B cell (primary cell): ENCODE measurements around the gene CASTOR1. TPM values are rescaled to one million over a fixed set of nuclear protein-coding genes. Genes with fewer than 3 reads are reported as not detected.

Experiments
- ATAC-seq: fragments of 200-7000 bp; cut with Tn5 transposase; one replicate; pipeline ENCODE4 v1.10.0; 2021; ENCODE audit warnings: low read depth, mild to moderate bottlenecking, moderate number of reproducible peaks, moderate library complexity
- CTCF ChIA-PET: fragments of 350-600 bp; sonication (Branson Sonifier 250); formaldehyde crosslinking; loops from one replicate; lab custom pipeline; 2021; ENCODE audit warnings: antibody characterized with exemption, inconsistent platforms; lab: Charles Lee
- POLR2A ChIA-PET: fragments of 350-600 bp; sonication (Branson Sonifier 250); formaldehyde crosslinking; loops from one replicate; lab custom pipeline; 2021; ENCODE audit warnings: antibody characterized with exemption; lab: Charles Lee
- DNase-seq: peaks from one replicate; pipeline ENCODE4 v3.0.0; 2013
- H2AFZ ChIP-seq: 2 replicates; pipeline ENCODE4 v1.6.1; 2012; ENCODE audit warnings: mild to moderate bottlenecking, low read depth, low read length; ENCODE audit not compliant: insufficient read depth, poor library complexity, severe bottlenecking
- H3K27ac ChIP-seq, 2 donors: 1 replicate in 1 of 2; 2 replicates in 1 of 2; pipeline ENCODE4 v1.5.1; 2012 to 2013; ENCODE audit warnings: low read length in 2 of 2, mild to moderate bottlenecking in 2 of 2, moderate library complexity in 1 of 2
- H3K27me3 ChIP-seq, 4 experiments: fragments of 200-600 bp in 1 of 4; sonication (generic) in 1 of 4; replicated peaks in 1 of 4; 1 replicate in 2 of 4; 2 replicates in 2 of 4; pipeline versions ENCODE4 v1.6.1 to v1.7.0; 2013 to 2016; ENCODE audit warnings: low read length in 3 of 4, mild to moderate bottlenecking in 2 of 4, mixed read lengths in 1 of 4, moderate library complexity in 1 of 4; ENCODE audit not compliant: insufficient read depth in 4 of 4, control insufficient read depth in 3 of 4; ENCODE audit errors: control extremely low read depth in 1 of 4
- H3K36me3 ChIP-seq, 2 experiments: replicated peaks in 1 of 2; 1 replicate in 1 of 2; 2 replicates in 1 of 2; pipeline versions ENCODE4 v1.6.1 to v1.7.1; 2013; ENCODE audit warnings: low read length in 1 of 2; ENCODE audit not compliant: insufficient read depth in 2 of 2, control insufficient read depth in 1 of 2; ENCODE audit errors: control extremely low read depth in 1 of 2, extremely low read depth in 1 of 2
- H3K4me1 ChIP-seq, 2 donors: fragments of 200-600 bp in 1 of 2; sonication (generic) in 1 of 2; 1 replicate in 1 of 2; 2 replicates in 1 of 2; pipeline versions ENCODE4 v1.5.1 to v1.6.1; 2013 to 2017; ENCODE audit warnings: low read length in 2 of 2; ENCODE audit not compliant: control insufficient read depth in 2 of 2, insufficient read depth in 2 of 2
- H3K4me2 ChIP-seq: replicated peaks from 2 replicates; pipeline ENCODE3; 2012; ENCODE audit warnings: mild to moderate bottlenecking, low read depth, low read length; ENCODE audit not compliant: poor library complexity, severe bottlenecking
- H3K4me3 ChIP-seq, 5 experiments: fragments of 200-600 bp in 1 of 5; sonication (generic) in 1 of 5; 1 replicate in 3 of 5; 2 replicates in 2 of 5; pipeline versions ENCODE4 v1.5.1 to v1.7.0; 2011 to 2016; ENCODE audit warnings: low read length in 4 of 5, mild to moderate bottlenecking in 4 of 5, low read depth in 2 of 5, control low read depth in 1 of 5, moderate library complexity in 1 of 5; ENCODE audit not compliant: insufficient read depth in 1 of 5; ENCODE audit errors: control extremely low read depth in 1 of 5, extremely low read depth in 1 of 5
- H3K79me2 ChIP-seq: fragments of 200-600 bp; sonication (generic); one replicate; pipeline ENCODE4 v1.6.0; 2016; ENCODE audit warnings: low read length; ENCODE audit not compliant: control insufficient read depth, insufficient read depth
- H3K9ac ChIP-seq: fragments of 200-600 bp; sonication (generic); 2 replicates; pipeline ENCODE4 v1.6.1; 2017; ENCODE audit warnings: mild to moderate bottlenecking, low read length, moderate library complexity
- H3K9me3 ChIP-seq, 3 donors: one replicate each; pipeline versions ENCODE4 v1.6.1 to v1.7.1; 2013; ENCODE audit warnings: low read length in 2 of 3; ENCODE audit not compliant: control insufficient read depth in 2 of 3, insufficient read depth in 1 of 3; ENCODE audit errors: control extremely low read depth in 1 of 3
- H4K20me1 ChIP-seq: 2 replicates; pipeline ENCODE4 v1.6.0; 2012; ENCODE audit warnings: mild to moderate bottlenecking, low read length; ENCODE audit not compliant: insufficient read depth, control insufficient read depth, poor library complexity, severe bottlenecking
- H3K27ac Mint-ChIP-seq: one replicate; pipeline ENCODE4 v1.8.0; 2021; ENCODE audit warnings: mixed read lengths
- H3K27me3 Mint-ChIP-seq: one replicate; pipeline ENCODE4 v1.8.0; 2021; ENCODE audit warnings: mixed read lengths
- H3K4me1 Mint-ChIP-seq: one replicate; pipeline ENCODE4 v1.8.0; 2021; ENCODE audit warnings: mixed read lengths
- H3K4me3 Mint-ChIP-seq: one replicate; pipeline ENCODE4 v1.8.0; 2021; ENCODE audit warnings: mixed read lengths
- H3K9me3 Mint-ChIP-seq: one replicate; pipeline ENCODE4 v1.8.0; 2022; ENCODE audit warnings: mixed read lengths; ENCODE audit not compliant: insufficient read depth
- EZH2 ChIP-seq: IDR thresholded peaks from 2 replicates; pipeline ENCODE4 v1.6.1; 2012; ENCODE audit warnings: borderline replicate concordance, low read depth, mild to moderate bottlenecking, moderate library complexity, low read length; ENCODE audit not compliant: insufficient read depth, poor library complexity, severe bottlenecking
- WGBS: methylation state at CpG from one replicate; pipeline ENCODE4 v1.1.5; 2013; ENCODE audit warnings: missing lambda C conversion rate; ENCODE audit not compliant: insufficient coverage; 5-methylcytosine and 5-hydroxymethylcytosine counted together
- intact Hi-C: fragments of 100-400 bp; cut with micrococcal nuclease; formaldehyde crosslinking; loops from one replicate; pipeline ENCODE4 v1.10.0; 2022
- polyA plus RNA-seq: library from polyadenylated mRNA; depleted of rRNA; stranded (reverse); fragments of >200 nt; gene quantifications from 2 replicates; pipeline ENCODE4 v1.2.3, GENCODE V29; 2012
- total RNA-seq, 2 donors: library from RNA; stranded (reverse); fragments of 120-200 nt in 1 of 2; gene quantifications; 1 replicate in 1 of 2; 2 replicates in 1 of 2; pipeline versions ENCODE4 v1.2.3 to v1.2.4, GENCODE V29; 2013 to 2022
- TF ChIP-seq, protein P1 (sequence below): fragments of 200-600 bp; IDR thresholded peaks from one replicate; pipeline ENCODE4 v1.8.0; 2022; ENCODE audit warnings: antibody characterized with exemption, mild to moderate bottlenecking

Gene CASTOR1
- total and polyA plus RNA-seq, 2 donors (not counting 1 experiment from before 2014, with no cell fraction given) = 16.3 to 18.4 TPM

DNA sequence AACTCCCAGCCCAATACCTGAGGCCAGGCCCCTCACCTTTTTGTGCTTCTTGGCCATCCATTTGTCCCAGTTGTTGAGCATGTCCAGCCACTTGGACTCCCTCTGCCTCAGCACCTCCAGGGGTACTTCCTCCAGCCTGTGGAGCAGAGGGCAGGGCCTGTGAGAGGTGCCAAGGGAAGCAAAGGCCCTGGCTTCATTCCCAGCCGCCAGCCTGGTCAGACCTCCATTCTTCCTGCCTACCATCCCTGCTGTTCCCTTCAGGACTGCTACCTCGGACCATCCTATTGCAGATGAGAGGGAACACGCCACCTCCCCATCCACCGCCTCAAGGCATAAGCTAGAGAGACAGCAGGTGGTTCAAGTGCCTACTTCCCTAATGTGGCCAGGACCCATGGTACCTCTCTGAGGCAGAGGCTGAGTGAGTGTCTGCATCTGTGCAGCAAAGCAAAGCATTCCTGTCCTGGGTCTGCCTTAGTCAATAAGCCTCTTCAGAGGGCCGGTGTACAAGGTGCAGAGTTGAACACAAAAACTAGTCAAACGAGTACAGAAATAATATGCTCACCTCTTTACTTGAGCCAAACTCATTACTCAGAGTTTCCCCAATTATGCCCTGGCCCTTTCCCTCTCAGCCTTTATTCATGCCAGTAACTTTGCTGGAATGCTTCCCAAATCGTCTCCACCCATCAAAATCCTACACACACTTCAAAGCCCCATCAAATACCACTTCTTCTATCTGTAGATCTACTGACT, 15.4 kb upstream of the CASTOR1 start:
- Histone ChIP-seq H3K27me3 (no peaks in the 10 kb centered on the region), H3K27ac (peak overlapping the region; percentile 73 to 86), H3K4me3 (peak overlapping the region in 3 of 5 experiments; percentile 0 to 55 (median 49)), H3K36me3 (peaks cover 4 to 15% of the 10 kb centered on the region in 2 experiments), H3K9ac (peak overlapping the region; percentile 50), H3K79me2 (peaks cover 40% of the 10 kb centered on the region), H3K4me2 (peak overlapping the region; percentile 83), H3K4me1 (peaks cover 95% of the 10 kb centered on the region in 2 donors), H4K20me1 (no peaks in the 10 kb centered on the region), H3K9me3 (no peaks in the 10 kb centered on the region), H2AFZ (no peak overlapping the region)
- Mint-ChIP-seq H3K27ac (peak overlapping the region; percentile 89), H3K4me1 (peaks cover 94% of the 10 kb centered on the region), H3K4me3 (peak overlapping the region; percentile 80), H3K27me3 (no peaks in the 10 kb centered on the region), H3K9me3 (no peaks in the 10 kb centered on the region)
- ChIA-PET POLR2A (interaction anchor here (0.5 to 8.1 kb wide), 5 partner anchors 9 to 525 kb away, joined by 3 to 56 read pairs (median 5); partner anchors contain the start of genes CASTOR1, CCDC157, SF3A1 and TBC1D10A), CTCF (interaction anchor here (0.9 to 19.2 kb wide), 5 partner anchors 10 to 83 kb away, joined by 3 to 229 read pairs (median 12); partner anchors contain the start of genes CASTOR1, RNF215 and TBC1D10A)
- TF ChIP-seq, protein P1, sequence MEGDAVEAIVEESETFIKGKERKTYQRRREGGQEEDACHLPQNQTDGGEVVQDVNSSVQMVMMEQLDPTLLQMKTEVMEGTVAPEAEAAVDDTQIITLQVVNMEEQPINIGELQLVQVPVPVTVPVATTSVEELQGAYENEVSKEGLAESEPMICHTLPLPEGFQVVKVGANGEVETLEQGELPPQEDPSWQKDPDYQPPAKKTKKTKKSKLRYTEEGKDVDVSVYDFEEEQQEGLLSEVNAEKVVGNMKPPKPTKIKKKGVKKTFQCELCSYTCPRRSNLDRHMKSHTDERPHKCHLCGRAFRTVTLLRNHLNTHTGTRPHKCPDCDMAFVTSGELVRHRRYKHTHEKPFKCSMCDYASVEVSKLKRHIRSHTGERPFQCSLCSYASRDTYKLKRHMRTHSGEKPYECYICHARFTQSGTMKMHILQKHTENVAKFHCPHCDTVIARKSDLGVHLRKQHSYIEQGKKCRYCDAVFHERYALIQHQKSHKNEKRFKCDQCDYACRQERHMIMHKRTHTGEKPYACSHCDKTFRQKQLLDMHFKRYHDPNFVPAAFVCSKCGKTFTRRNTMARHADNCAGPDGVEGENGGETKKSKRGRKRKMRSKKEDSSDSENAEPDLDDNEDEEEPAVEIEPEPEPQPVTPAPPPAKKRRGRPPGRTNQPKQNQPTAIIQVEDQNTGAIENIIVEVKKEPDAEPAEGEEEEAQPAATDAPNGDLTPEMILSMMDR = no peak
- TF ChIP-seq EZH2 = no peak
- DNase-seq = peak; percentile 79
- peak; percentile 56 for ATAC-seq
- 3% methylated on average over 6 of the region's 7 CpGs for WGBS
- intact Hi-C loops = loop anchor here (1.0 to 2.0 kb wide), 3 partner anchors 15 to 52 kb away; partner anchors contain the start of genes CASTOR1, CCDC157 and SF3A1
